H7 (cell line): ENCODE measurements around the gene SLIT1. TPM values are rescaled to one million over a fixed set of nuclear protein-coding genes. Genes with fewer than 3 reads are reported as not detected.

Source experiments
- DNase-seq: peaks from one replicate; pipeline ENCODE4 v3.0.0; 2012
- H3K27me3 ChIP-seq: 2 replicates; pipeline ENCODE4 v1.6.0; 2011; ENCODE audit warnings: mild to moderate bottlenecking, low read length; ENCODE audit not compliant: control insufficient read depth, insufficient read depth
- H3K36me3 ChIP-seq: replicated peaks from 2 replicates; pipeline ENCODE4 v1.5.1; 2011; ENCODE audit warnings: low read length; ENCODE audit not compliant: control insufficient read depth, insufficient read depth
- H3K4me3 ChIP-seq: 2 replicates; pipeline ENCODE4 v1.5.1; 2011; ENCODE audit warnings: low read depth, mild to moderate bottlenecking, control low read depth, low read length, moderate library complexity; ENCODE audit not compliant: insufficient read depth
- total RNA-seq: library from RNA; depleted of rRNA; stranded (reverse); fragments of >200 nt; shearing (Covaris generic); gene quantifications from 2 replicates; pipeline ENCODE4 v1.2.3, GENCODE V29; 2014; rRNA removed

Gene SLIT1
- total RNA-seq = 0.28 and 1.6 TPM in 2 replicates

DNA sequence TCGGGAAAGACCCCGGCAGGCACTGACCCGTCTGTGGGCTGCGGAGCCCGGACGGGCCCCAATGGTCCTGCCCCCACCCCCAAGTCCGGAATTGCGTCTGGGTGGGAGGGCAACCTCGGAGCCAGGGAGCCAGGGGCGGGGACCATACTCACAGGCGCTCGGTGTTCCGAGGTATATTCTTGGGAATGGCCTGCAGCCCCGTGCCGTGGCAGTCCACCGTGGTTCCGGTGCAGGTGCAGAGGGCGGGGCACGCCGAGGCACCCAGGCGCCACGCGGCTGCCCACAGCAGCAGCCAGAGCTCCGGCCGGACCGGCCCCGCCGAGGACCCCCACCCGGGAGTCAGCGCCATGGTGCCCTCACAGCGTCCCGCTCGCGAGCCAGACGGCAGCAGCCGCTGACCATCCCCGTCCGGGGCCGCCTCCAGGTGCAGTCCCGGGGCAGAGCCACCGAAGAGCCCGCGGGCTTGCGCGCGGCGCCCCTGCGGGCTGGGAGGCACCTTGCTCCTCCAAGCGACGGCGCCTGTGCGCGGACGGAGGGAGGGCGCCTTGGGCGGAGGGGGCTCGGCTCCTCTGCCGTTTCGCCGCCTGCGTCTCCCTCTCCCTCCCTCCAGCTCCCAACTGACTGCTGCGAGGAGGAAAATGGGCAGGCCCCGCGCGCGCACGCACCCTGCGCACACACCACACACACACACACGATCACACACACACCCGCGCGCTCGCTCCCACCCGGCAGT is at the start of gene SLIT1:
Gene SLIT1, minus strand, starts transcription at position 634 of the 733 bp plus-strand sequence. Its CDS starts 285 bp downstream, at position 349.
- peaks cover 48% of the 10 kb centered on the region for H3K27me3 ChIP-seq
- H3K4me3 ChIP-seq = peak within 1 kb of the TSS; percentile 67
- DNase-seq = peak; percentile 89

DNA sequence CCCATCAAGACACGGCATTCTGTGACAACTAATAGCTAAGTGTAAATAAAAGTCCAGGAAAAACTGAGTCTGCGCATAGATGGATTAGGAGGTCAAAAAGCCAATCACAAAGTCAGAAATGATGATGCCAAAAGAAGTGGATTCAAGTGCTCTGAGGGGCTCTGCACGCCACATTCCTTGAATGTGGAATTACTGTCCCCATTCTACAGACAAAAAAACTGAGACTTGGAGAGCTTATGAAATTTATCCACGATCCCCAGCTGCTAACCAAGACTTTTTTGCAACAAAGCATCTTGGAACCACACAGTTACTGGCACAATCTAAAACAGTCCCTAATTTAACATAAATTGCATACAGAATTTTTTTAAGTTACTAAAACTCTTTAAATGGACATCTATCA is 49.6 kb upstream of the SLIT1 start:
- H3K4me3 ChIP-seq = no peak overlapping the region
- no peaks in the 10 kb centered on the region; the same call in none of the 2 replicates for H3K36me3 ChIP-seq
- H3K27me3 ChIP-seq = no peaks in the 10 kb centered on the region
- no peak for DNase-seq

More for the DNA sequence above, at the start of gene SLIT1:
- H3K36me3 ChIP-seq = no peaks in the 10 kb centered on the region

DNA sequence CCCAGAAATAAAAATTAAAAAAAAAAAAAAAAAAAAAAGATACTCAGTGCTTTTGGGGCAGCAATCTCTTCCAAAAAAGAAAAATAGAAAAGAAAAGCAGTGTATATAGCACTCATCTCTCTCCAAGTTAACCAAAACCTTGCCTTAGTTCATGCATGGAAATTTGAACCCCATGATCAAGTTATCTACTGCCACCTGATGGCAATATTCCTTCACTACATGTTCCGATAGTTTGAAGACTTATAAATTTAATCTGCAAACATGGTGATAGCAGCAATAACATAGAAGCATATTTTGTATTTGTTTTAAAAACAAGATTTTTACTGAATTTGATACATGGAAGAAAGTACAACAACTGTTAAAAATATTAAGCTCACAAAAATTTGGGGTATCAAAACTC is 48.6 kb upstream of the SLIT1 start:
- no peaks in the 10 kb centered on the region for H3K27me3 ChIP-seq
- H3K36me3 ChIP-seq = no peaks in the 10 kb centered on the region; the same call in none of the 2 replicates
- no peak for DNase-seq
- H3K4me3 ChIP-seq = no peak overlapping the region

DNA sequence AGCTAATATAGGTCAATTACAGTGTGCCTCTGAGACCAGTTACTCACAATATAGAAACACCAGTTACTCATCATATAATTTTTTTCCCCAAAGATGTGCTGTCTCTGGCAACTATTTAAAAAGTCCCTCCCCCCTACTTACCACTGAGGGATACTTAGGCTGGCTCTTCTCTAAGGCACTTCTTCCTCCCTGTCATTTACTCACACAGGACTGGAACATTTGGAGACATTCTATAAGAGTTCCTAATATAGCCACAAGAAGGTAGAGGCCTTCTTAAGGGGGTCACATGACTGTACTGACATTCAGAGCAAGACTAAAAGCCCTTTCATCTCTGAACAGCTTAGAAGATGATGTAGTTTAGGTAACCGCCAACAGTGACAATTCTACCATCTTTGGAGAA is 44.4 kb upstream of the SLIT1 start:
- peaks cover 5% of the 10 kb centered on the region for H3K36me3 ChIP-seq
- DNase-seq = no peak
- H3K4me3 ChIP-seq = no peak overlapping the region
- no peaks in the 10 kb centered on the region for H3K27me3 ChIP-seq

DNA sequence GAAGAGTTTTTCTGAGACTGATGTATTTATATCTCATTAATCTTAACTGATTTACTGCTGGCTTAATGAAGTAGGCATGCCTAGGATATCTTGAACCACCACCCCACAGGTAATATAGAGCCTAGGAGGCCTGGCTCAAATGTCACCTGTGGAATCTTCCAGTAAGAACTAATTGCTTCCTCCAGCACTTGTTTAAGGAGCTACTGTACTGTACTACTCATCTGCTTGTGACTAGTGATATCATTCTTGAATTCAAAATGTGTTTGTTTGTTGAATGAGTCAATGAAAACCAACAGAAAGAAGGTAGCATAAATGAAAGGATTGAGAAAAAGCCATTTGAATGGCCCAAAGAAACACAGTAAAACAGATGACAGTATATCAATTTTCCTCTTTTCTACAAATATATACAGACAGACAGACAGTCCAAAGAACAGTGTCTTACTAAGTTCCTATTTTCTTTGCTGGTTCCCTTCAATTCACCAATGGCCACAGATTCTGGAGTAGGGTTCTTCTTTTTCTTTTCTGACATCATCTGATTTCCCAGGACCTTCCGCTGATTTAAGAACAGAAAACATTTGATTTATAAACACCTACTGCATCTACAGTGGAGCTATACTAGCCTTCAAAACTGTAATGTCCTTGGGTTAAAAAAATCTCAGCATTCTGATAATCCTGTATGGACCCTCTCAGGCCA is 43.7 kb upstream of the SLIT1 start:
- Histone ChIP-seq H3K36me3 (peaks cover 5% of the 10 kb centered on the region), H3K4me3 (no peak overlapping the region), H3K27me3 (no peaks in the 10 kb centered on the region)
- no peak for DNase-seq

DNA sequence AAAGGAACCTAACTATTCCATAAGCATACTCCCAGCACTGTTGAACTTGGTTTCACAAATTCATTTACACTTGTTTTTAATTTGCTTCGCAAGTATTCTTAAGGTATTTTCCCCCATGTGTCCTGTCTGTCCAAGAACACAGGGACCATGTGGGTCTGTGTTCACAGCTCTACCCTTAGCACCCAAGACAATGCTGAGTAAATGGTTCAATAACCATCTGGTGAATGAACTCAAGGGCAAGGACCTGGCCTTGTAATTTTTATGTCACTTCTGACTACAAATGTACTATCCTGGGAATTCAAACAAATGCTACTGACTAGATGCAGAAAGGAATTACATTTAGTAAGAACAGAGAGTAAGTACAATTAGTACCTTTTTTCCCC is 43.0 kb upstream of the SLIT1 start:
- Histone ChIP-seq H3K27me3 (no peaks in the 10 kb centered on the region), H3K4me3 (no peak overlapping the region), H3K36me3 (peaks cover 5% of the 10 kb centered on the region)
- no peak for DNase-seq

DNA sequence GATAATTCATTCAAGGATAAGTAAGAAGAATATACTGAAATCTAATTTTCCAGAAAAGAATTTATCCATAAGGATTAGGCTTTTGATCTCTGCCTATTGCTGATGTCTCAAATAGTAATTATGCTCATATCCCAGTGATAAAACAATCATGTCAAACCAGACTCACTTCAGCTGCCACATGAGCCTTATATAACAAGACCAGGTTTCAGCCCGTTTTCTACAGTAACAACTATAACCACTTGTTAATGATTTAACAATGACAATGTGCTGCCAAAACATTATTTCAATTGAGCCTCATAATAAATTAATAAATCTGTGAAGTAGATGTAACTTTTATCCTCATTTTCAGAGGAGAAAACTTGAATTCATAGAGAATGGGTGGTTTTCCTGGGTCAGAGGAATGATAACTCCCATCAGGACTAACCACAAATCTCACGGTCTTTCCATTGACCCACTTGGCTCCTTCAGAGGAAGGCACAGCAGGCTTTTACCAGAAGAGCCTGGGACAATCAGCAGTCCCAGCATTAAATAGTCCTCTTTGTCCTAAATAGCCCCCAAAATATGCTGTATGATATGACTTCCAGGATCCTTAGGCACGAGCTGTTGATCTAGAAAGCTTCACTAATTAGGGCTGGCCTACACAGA is 42.5 kb upstream of the SLIT1 start:
- no peak for DNase-seq
- Histone ChIP-seq H3K36me3 (peaks cover 5% of the 10 kb centered on the region), H3K4me3 (no peak overlapping the region), H3K27me3 (no peaks in the 10 kb centered on the region)

DNA sequence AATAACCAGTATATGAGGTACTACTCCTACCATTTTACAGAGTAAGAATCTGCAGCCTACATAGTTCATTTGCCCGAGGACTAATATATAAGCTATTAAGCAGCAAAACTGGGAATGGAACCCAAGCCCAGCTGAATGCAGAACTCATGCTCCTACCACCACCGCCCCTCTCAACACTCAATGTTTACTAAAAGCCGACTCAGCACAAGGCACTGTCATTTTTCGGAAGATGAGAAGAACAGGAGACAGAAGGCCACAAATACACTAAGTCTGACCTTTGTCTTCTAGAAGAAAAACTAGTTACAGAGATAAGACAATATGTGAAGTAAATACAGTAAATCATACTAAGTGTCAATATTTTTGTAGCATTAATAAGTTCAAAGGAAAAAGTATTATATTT is 40.6 kb upstream of the SLIT1 start:
- no peaks in the 10 kb centered on the region for H3K27me3 ChIP-seq
- H3K36me3 ChIP-seq = peaks cover 5% of the 10 kb centered on the region
- no peak overlapping the region for H3K4me3 ChIP-seq
- no peak for DNase-seq

DNA sequence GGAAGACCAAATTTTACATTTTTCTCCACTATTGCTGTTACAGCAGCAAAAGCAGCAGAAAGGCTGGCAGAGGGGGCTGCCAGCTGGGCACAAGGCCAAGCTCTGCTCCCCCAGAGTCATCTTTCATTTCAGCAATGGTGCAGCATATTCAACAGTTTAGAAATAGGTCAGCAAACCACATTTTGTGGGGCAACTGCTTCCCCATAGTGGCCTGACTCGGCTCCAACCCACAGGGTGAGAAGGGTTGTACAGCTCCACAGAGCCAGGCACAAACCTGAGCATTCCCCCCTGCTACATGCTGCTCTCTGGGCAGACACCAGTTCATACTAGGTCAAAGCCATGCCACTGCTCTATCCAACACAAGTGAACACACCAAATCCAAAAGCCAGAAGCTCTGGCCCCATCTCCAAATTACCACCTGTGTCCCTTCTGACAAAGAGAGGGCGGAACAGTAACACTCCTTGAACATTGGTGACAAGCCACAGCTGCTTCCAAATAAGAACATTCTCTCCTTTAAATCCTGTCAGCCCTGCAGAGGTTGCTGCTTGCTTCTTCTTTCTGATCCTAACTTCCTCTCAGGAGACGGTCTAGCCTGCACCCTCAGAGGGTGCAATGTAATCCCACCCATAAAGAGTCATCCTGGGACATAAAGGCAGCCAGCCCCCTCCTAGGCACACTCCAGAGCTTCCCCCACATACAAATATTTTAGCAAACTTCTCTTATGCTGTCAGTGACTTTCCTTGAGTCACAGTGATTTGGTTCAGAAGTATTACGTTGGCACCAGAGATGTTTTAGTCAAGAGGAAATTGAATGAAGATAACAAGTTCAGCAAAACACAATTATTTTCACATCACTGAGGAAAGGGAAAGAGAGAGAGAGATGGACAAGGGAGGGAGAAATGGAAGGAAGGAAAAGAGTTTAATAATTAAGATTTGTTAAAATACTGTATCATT is 39.0 kb upstream of the SLIT1 start:
- H3K4me3 ChIP-seq = no peak overlapping the region
- no peak for DNase-seq
- peaks cover 5% of the 10 kb centered on the region for H3K36me3 ChIP-seq
- H3K27me3 ChIP-seq = no peaks in the 10 kb centered on the region

DNA sequence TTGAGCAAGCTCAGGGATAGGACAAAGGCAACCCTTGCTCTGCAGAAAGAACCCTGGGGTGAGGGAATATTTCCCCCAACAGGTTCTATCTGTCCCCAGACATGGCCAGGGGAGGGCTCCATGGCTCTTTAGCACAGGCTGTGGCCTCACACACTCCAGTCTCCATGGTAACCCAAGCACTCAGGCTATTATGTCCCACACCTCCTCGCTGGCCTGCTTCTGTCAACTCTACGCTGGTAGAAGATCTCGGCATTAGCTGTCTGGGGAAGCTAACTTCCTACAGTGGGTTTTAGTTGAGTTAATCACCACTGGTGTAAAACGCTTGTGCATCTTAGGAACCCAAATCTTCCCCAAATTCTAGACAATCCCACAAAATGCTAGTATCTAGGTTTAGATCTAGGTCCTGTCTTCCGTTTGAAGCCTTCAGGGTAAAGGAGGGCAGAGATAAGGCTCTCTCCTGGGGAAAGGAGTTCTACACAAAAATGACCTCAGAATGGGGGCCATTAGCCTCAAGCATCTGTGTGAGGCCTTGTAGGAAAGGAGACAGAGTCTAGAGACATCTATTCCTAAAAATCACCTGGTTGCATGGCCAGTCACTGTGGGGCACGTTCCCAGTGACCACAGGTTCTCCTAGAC is 36.7 kb upstream of the SLIT1 start:
- peak; percentile 74 for DNase-seq
- Histone ChIP-seq H3K36me3 (no peaks in the 10 kb centered on the region; the same call in none of the 2 replicates), H3K27me3 (no peaks in the 10 kb centered on the region), H3K4me3 (no peak overlapping the region)

DNA sequence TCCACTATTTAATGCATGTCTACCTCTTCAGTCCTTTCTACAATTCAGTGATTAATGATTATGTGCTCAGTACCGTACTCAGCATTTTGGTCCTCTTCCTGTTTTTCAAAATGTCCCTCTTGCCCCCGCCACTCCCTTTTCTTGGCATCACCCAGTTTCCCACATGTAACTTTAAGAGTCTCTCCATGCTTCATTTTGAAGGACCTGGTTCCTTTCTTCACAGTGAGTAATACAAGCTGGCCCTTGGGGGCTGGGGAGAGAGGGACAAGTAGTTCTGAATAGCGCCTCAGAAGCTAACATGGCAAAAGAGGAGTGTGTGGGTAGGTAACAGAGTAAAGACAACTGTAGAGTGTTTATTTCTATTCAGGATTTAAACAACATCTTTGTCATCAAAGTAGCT is 34.6 kb upstream of the SLIT1 start:
- H3K36me3 ChIP-seq = no peaks in the 10 kb centered on the region; the same call in none of the 2 replicates
- no peaks in the 10 kb centered on the region for H3K27me3 ChIP-seq
- no peak for DNase-seq
- H3K4me3 ChIP-seq = no peak overlapping the region

DNA sequence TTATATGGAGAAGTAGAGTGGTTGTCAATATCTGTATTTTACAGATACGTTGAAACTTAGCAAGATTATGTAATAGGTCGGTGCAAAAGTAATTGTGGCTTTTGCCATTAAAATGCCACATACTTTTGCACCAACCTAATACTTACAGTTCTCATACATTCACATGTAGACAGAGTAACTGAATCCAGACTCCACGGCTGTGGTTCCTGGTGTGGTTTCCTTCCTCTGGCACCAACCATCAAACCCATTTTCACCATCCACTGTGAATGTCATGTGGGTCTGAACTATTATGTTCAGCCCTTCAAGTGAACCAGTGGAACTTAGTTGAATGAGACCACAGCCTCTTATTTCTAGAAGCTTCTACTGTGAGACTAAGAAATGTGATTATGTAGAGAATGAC is 31.5 kb upstream of the SLIT1 start:
- H3K27me3 ChIP-seq = no peaks in the 10 kb centered on the region
- H3K36me3 ChIP-seq = no peaks in the 10 kb centered on the region
- no peak for DNase-seq
- no peak overlapping the region for H3K4me3 ChIP-seq

DNA sequence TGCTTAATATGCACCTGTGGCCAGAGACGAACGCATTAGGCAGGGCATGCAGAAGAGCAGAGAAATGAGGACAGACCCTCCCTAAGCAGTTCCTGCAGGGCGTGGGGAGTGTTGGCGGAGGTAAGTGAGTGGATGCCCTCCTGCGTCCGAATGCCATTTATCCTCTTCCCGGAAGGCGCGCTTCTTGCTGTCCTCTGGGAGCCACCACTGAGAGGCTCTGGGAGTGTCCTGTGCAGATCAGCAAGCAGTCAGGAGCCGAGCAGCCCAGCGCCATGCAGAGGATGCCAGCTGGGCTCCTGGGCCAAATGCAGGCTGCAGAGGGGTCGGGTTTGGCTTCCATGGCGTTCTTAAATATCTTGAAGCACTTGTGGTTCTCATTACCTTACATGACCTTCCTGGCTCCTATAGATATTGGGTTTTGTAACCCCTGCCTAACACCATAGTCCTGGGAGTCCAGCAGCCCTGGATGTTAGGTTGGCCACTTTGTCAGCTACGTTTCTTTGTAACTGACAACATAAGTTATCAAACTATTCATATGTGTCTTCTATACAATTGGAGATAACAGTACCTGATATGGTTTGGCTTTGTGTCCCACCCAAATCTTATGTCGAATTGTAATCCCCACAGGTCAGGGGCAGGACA is 30.0 kb upstream of the SLIT1 start:
- no peaks in the 10 kb centered on the region for H3K36me3 ChIP-seq

More for the DNA sequence above, 30.0 kb upstream of the SLIT1 start:
- no peak overlapping the region for H3K4me3 ChIP-seq
- no peak for DNase-seq
- H3K27me3 ChIP-seq = no peaks in the 10 kb centered on the region
